Measurements from ENCODE around the gene LSM5. TPM values are rescaled to one million over a fixed set of nuclear protein-coding genes. Genes with fewer than 3 reads are reported as not detected.

The LSM5 gene
- total RNA-seq, 4 donors from 2014 or later: 10.1 to 35.3 (median 20.2) TPM

- 64 to 86% methylated on average over 1 of the region's 1 CpG for WGBS, 2 donors (ENCODE audit: low coverage in 1 of 2)
- TF ChIP-seq POLR2AphosphoS5 (IDR thresholded peaks at IDR 0.05): no peak
- no peak for TF ChIP-seq CTCF (IDR thresholded peaks at IDR 0.05)
- no peak for TF ChIP-seq EP300 (IDR thresholded peaks at IDR 0.05)
- TF ChIP-seq POLR2A (IDR thresholded peaks at IDR 0.05): no peak
- no peak for ATAC-seq
These were observed 9.0 kb downstream of the LSM5 start for GRCh38 chr7:32481176-32481575.

GRCh38 chr7:32479574-32480200 lies 10.5 kb downstream of the LSM5 start:
- no peak overlapping the region for H3K27ac ChIP-seq
- H3K4me1 ChIP-seq: no peaks in the 10 kb centered on the region
- H3K27me3 ChIP-seq: no peaks in the 10 kb centered on the region
- peaks cover 0 to 4% of the 10 kb centered on the region in 2 donors for H3K36me3 ChIP-seq
- WGBS, 2 donors (ENCODE audit: low coverage in 1 of 2): 67% methylated on average over 1 of the region's 2 CpGs; no CpG with 5 or more reads in 1 of the 2 donors
- TF ChIP-seq CTCF (IDR thresholded peaks at IDR 0.05) (peak; percentile 22 to 55 (median 40)), EP300 (IDR thresholded peaks at IDR 0.05) (no peak), POLR2AphosphoS5 (IDR thresholded peaks at IDR 0.05) (no peak), POLR2A (IDR thresholded peaks at IDR 0.05) (no peak)
- no peak overlapping the region for H3K4me3 ChIP-seq
- ATAC-seq: no peak
- no peaks in the 10 kb centered on the region for H3K9me3 ChIP-seq

More at GRCh38 chr7:32481176-32481575, 9.0 kb downstream of the LSM5 start:
- Histone ChIP-seq H3K9me3 (no peaks in the 10 kb centered on the region), H3K27me3 (no peaks in the 10 kb centered on the region), H3K4me1 (no peaks in the 10 kb centered on the region), H3K36me3 (peaks cover 0 to 19% of the 10 kb centered on the region in 2 donors), H3K27ac (no peak overlapping the region), H3K4me3 (no peak overlapping the region)

- no peak for ATAC-seq
- Histone ChIP-seq H3K4me1 (no peaks in the 10 kb centered on the region), H3K36me3 (no peaks in the 10 kb centered on the region), H3K4me3 (no peak overlapping the region), H3K27me3 (no peaks in the 10 kb centered on the region), H3K9me3 (no peaks in the 10 kb centered on the region), H3K27ac (no peak overlapping the region)
- TF ChIP-seq POLR2AphosphoS5 (IDR thresholded peaks at IDR 0.05) (no peak), CTCF (IDR thresholded peaks at IDR 0.05) (no peak), POLR2A (IDR thresholded peaks at IDR 0.05) (no peak), EP300 (IDR thresholded peaks at IDR 0.05) (no peak)
- 100% methylated on average over 1 of the region's 1 CpG; no CpG with 5 or more reads in 1 of the 2 donors for WGBS, 2 donors (ENCODE audit: low coverage in 1 of 2)
These were observed 12.6 kb downstream of the LSM5 start for GRCh38 chr7:32477649-32477980.

DNA sequence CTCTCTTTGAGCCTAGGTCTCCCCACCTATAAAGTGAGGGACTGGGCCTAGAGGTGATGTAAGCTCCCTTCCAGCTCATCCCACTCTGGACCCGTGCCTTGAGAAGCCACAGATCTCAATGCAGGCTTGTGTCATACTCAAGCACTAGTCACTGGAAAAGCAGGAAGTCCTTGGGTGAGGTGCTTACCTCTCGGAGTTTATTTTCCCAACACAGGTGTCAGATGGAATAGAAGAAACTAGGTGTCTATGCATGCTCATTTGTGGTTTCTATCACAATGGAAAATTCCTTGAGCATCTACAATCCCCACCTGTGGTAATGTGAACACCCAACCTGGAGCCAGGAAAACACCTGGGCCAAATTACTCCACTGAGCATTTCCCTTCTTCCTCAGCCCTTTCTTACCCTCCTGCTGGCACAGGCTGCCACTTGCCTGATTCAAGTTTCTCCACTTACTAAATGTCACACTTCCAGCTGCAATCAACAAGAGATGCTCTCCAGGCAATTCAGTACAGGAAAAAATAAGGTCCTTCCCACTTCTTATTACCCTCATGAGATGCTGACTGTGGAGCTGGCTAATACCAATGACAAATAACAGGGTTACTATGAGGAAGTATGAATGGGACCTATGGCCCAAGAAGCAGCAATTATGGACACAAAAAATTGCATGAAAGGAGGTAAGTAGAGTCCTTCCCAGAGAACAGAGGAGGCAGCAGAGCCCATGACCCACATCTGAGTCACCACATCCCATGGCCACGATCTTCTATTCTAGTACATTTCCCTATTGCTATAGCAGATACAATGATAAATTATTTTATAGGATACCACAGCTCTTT lies 13.1 kb downstream of the LSM5 start:
- WGBS, 2 donors (ENCODE audit: low coverage in 1 of 2): 64 to 75% methylated on average over 1 to 3 of the region's 3 CpGs
- TF ChIP-seq POLR2AphosphoS5 (IDR thresholded peaks at IDR 0.05): no peak
- TF ChIP-seq CTCF (IDR thresholded peaks at IDR 0.05): no peak
- no peak for TF ChIP-seq POLR2A (IDR thresholded peaks at IDR 0.05)
- Histone ChIP-seq H3K27me3 (no peaks in the 10 kb centered on the region), H3K27ac (no peak overlapping the region), H3K9me3 (no peaks in the 10 kb centered on the region), H3K36me3 (no peaks in the 10 kb centered on the region), H3K4me3 (no peak overlapping the region), H3K4me1 (no peaks in the 10 kb centered on the region)
- ATAC-seq: no peak

DNA sequence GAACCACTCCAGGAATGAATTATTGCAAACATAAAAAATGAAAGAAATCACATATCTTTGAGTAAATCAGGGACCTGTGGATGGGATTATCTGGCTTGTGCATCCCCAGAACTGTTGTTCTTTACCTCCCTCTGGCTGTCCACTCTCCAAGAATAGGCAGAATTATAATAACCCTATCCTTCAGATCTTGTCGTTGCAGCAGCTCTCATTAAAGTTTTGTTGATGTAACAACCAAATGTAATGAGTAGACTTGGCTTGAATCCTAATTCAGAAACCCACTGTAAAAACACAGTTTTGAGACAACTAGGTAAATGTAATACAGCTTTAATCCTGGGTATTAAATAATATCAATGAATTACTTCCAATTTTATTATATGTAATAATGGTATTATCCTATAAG lies 16.2 kb downstream of the LSM5 start:
- no peaks in the 10 kb centered on the region for H3K9me3 ChIP-seq
- no peak overlapping the region for H3K27ac ChIP-seq
- WGBS, 2 donors (ENCODE audit: low coverage in 1 of 2): 67 to 77% methylated on average over 1 of the region's 1 CpG
- H3K27me3 ChIP-seq: no peaks in the 10 kb centered on the region
- no peak for TF ChIP-seq CTCF (IDR thresholded peaks at IDR 0.05)
- TF ChIP-seq EP300 (IDR thresholded peaks at IDR 0.05): no peak
- TF ChIP-seq POLR2A (IDR thresholded peaks at IDR 0.05): no peak
- no peak for TF ChIP-seq POLR2AphosphoS5 (IDR thresholded peaks at IDR 0.05)
- ATAC-seq: no peak
- H3K36me3 ChIP-seq: no peaks in the 10 kb centered on the region
- H3K4me3 ChIP-seq: no peak overlapping the region
- no peaks in the 10 kb centered on the region for H3K4me1 ChIP-seq

Measured in gastroesophageal sphincter (tissue), 4 donors.